ENCODE data around the gene GUCY1A2.

The GUCY1A2 gene

DNA sequence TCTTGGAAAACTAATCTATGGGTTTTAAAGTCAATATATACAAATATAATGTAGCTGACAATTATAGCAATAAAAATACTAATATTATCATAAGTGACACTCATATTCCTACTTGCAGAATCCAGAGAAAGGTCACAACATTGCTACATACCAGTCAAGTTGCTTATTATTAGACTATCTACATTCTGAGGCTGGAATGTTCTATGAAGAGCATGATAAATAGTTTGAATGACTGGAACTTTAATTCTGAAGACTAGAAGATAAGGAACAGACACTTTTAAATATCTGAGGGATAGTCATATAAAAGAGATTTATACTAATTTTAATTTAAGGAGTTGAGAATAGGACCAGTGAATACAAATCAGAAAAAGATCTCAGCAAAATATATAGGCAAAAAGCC lies 146.0 kb downstream of the GUCY1A2 start:
- TF ChIP-seq, protein P1, sequence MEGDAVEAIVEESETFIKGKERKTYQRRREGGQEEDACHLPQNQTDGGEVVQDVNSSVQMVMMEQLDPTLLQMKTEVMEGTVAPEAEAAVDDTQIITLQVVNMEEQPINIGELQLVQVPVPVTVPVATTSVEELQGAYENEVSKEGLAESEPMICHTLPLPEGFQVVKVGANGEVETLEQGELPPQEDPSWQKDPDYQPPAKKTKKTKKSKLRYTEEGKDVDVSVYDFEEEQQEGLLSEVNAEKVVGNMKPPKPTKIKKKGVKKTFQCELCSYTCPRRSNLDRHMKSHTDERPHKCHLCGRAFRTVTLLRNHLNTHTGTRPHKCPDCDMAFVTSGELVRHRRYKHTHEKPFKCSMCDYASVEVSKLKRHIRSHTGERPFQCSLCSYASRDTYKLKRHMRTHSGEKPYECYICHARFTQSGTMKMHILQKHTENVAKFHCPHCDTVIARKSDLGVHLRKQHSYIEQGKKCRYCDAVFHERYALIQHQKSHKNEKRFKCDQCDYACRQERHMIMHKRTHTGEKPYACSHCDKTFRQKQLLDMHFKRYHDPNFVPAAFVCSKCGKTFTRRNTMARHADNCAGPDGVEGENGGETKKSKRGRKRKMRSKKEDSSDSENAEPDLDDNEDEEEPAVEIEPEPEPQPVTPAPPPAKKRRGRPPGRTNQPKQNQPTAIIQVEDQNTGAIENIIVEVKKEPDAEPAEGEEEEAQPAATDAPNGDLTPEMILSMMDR (IDR thresholded peaks at IDR 0.05; ENCODE audit: control insufficient read depth, insufficient read depth, low read depth, low read length, missing control alignments): no peak
- no peak for DNase-seq (ENCODE audit: low read depth)
- no peak overlapping the region for H3K4me3 ChIP-seq (ENCODE audit: control insufficient read depth, low read depth, low read length)

DNA sequence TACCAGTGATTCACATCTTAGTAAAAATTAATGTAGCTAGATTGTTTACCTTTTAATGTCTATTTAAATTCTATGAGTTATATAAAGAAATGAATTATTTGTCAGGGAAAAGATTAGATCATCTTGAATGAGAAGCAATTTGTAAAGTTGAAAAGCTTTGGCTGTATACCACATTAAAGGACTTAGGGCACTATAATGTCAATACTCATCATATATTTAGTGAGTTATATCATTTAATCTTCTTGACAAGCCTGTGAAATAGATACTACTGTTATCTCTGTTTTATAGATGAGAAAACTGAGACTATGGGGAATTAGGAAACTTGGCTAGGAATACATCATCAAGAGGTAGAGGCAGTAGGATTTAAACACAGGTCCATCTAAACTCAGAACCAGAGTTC lies 160.1 kb downstream of the GUCY1A2 start:
- DNase-seq (ENCODE audit: low read depth): no peak
- no peak overlapping the region for H3K4me3 ChIP-seq (ENCODE audit: control insufficient read depth, low read depth, low read length)
- TF ChIP-seq, protein P1 (IDR thresholded peaks at IDR 0.05; ENCODE audit: control insufficient read depth, insufficient read depth, low read depth, low read length, missing control alignments): no peak

DNA sequence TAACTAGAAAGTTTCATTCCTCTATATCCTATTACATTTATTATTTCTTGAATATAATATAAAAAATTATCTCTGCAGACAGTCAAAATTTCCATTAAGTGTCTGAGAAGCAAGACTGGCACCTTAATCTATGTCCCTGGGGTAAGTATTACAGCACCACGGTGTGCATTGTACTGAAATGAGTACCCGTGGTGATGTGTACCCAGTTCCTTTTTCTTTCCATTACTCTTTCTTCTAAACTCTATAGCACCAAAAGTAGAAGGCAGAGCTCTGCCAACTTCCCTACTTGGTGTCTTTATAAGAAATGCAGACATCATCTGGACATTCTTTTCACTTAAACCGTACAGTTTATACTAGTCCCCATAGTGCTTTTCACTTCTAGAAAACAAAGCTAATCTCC lies 161.7 kb downstream of the GUCY1A2 start:
- DNase-seq (ENCODE audit: low read depth): no peak
- TF ChIP-seq, protein P1 (IDR thresholded peaks at IDR 0.05; ENCODE audit: control insufficient read depth, insufficient read depth, low read depth, low read length, missing control alignments): no peak
- no peak overlapping the region for H3K4me3 ChIP-seq (ENCODE audit: control insufficient read depth, low read depth, low read length)

DNA sequence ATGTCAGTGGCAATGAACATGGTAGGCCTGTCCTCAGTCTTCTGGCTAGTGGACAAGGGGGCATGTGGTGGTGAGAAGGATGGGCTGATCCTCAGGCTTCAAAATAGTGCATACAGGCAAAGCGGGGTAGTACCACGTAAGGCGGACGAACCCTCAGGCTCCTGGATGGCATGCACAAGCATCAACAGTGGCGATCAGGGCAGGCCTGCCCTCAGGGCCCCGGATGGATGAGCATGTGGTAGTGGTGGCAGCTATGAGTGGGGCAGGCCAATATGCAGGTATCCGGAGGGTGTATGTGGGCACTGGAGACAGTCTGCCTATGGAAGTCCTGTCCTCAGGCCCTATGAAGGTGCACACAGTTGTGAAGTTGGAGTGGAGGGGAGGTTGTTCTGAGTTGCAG lies 163.8 kb downstream of the GUCY1A2 start:
- TF ChIP-seq, protein P1 (IDR thresholded peaks at IDR 0.05; ENCODE audit: control insufficient read depth, insufficient read depth, low read depth, low read length, missing control alignments): no peak
- no peak overlapping the region for H3K4me3 ChIP-seq (ENCODE audit: control insufficient read depth, low read depth, low read length)
- DNase-seq (ENCODE audit: low read depth): no peak

DNA sequence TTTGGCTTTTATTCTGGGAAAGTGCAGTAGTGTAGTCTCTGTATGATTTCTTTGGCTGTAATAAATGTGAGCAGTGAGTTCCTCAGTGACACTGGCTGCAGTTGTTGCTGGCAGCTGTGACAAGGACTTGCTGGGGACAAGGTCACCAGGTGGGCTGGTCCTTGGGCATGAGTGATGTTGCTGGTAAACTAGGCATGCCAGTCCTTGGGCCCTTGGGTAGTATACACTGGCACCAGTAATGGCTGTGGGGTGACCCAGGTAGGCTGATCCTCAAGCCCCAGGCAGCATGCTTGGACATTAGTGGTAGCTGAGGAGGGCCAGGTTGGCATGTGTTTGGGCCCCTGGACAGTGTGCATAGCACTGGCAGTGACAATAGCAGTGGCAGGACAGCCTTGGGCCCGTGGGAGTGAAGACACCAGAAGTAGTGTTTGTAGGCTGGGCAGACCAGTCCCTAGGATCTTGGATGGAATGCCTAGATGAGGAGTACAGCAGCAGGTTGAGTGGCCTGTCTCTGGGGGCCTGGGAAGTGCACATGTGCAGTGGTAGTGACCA lies 164.3 kb downstream of the GUCY1A2 start:
- DNase-seq (ENCODE audit: low read depth): no peak
- TF ChIP-seq, protein P1 (IDR thresholded peaks at IDR 0.05; ENCODE audit: control insufficient read depth, insufficient read depth, low read depth, low read length, missing control alignments): no peak

DNA sequence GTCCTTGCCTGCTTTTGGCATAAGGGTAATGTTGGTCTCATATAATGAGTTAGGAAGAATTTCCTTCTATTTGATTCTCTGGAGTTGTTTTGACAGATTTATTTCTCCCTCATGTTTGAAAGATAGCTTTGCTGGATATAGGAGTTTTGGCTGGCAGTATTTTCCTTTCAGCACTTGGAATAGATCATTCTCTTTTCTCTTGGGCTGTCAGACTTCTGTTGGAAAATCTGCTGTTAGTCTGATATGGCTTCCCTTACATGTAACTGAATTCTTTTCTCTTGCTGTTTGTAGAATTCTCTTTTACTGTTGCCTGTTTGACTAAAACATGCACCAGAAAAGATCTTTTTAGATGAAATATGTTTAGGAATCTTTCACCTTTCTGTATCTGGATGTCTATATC lies 165.5 kb downstream of the GUCY1A2 start:
- no peak for DNase-seq (ENCODE audit: low read depth)
- no peak overlapping the region for H3K4me3 ChIP-seq (ENCODE audit: control insufficient read depth, low read depth, low read length)
- TF ChIP-seq, protein P1 (IDR thresholded peaks at IDR 0.05; ENCODE audit: control insufficient read depth, insufficient read depth, low read depth, low read length, missing control alignments): no peak

More for the DNA sequence above, 164.3 kb downstream of the GUCY1A2 start:
- H3K4me3 ChIP-seq (ENCODE audit: control insufficient read depth, low read depth, low read length): no peak overlapping the region

DNA sequence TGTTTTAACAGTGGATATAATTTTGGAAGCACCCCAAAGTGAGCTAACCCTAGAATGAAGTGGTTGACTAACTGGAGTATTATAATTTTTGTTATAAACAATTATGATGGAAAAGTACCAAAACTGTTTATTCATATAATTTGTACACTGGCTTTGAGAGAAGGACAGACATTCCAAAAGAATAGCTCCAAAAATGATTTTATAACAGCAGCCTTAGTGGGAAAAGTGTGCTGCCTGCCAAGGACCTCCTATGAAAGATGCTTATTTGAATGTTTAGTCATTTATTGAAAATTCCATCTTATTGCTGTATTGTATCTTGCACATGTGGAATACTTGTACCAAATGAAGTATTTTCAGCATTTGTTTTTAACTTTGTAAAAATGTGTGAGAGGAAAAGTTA lies 169.8 kb downstream of the GUCY1A2 start:
- no peak overlapping the region for H3K4me3 ChIP-seq (ENCODE audit: control insufficient read depth, low read depth, low read length)
- TF ChIP-seq, protein P1 (IDR thresholded peaks at IDR 0.05; ENCODE audit: control insufficient read depth, insufficient read depth, low read depth, low read length, missing control alignments): no peak
- no peak for DNase-seq (ENCODE audit: low read depth)

Data from AG09309 (cell line).